WTC11 (cell line): Measurements from ENCODE around the gene OSBPL9. TPM values are rescaled to one million over a fixed set of nuclear protein-coding genes. Genes with fewer than 3 reads are reported as not detected.

Source experiments
- ATAC-seq: fragments of 200-7000 bp; cut with Tn5 transposase; 2 replicates; pipeline ENCODE4 v1.10.0; 2021; ENCODE audit warnings: mild to moderate bottlenecking, moderate library complexity
- CTCF ChIA-PET: fragments of 300-600 bp; sonication (Branson Sonifier 250); formaldehyde crosslinking; loops from one replicate; lab custom pipeline; 2021; ENCODE audit warnings: antibody characterized with exemption; lab: Charles Lee
- POLR2A ChIA-PET: fragments of 350-600 bp; sonication (Branson Sonifier 250); formaldehyde crosslinking; loops from one replicate; lab custom pipeline; 2021; ENCODE audit warnings: antibody characterized with exemption; lab: Charles Lee
- DNase-seq: peaks from one replicate; pipeline ENCODE4 v3.0.0; 2021; ENCODE audit warnings: low spot score
- H3K27ac Mint-ChIP-seq: 2 replicates; pipeline ENCODE4 v1.8.0; 2021; ENCODE audit warnings: mixed read lengths
- H3K27me3 Mint-ChIP-seq: 2 replicates; pipeline ENCODE4 v1.8.0; 2021; ENCODE audit warnings: low read depth, mild to moderate bottlenecking, moderate library complexity, mixed read lengths
- H3K36me3 Mint-ChIP-seq: 2 replicates; pipeline ENCODE4 v1.8.0; 2021; ENCODE audit warnings: mixed read lengths
- H3K4me1 Mint-ChIP-seq: 2 replicates; pipeline ENCODE4 v1.8.0; 2022; ENCODE audit warnings: mixed read lengths
- H3K4me3 Mint-ChIP-seq: 2 replicates; pipeline ENCODE4 v1.8.0; 2021; ENCODE audit warnings: mild to moderate bottlenecking, moderate library complexity, mixed read lengths
- H3K9me3 Mint-ChIP-seq: 2 replicates; pipeline ENCODE4 v1.8.0; 2021; ENCODE audit warnings: mixed read lengths
- AFF4 ChIP-seq: sonication (generic); formaldehyde crosslinking; IDR thresholded peaks from 2 replicates; pipeline ENCODE4 v1.8.1; 2023; ENCODE audit warnings: mild to moderate bottlenecking, missing genetic modification reagents, borderline replicate concordance
- CREM ChIP-seq: sonication (generic); formaldehyde crosslinking; IDR thresholded peaks from 2 replicates; pipeline ENCODE4 v1.8.1; 2022; ENCODE audit warnings: mild to moderate bottlenecking, missing genetic modification reagents, moderate library complexity
- ELF4 ChIP-seq: sonication (generic); formaldehyde crosslinking; IDR thresholded peaks from 2 replicates; pipeline ENCODE4 v1.8.1; 2022; ENCODE audit warnings: low read depth, mild to moderate bottlenecking, moderate library complexity, missing genetic modification reagents
- FOXP1 ChIP-seq: sonication (generic); formaldehyde crosslinking; IDR thresholded peaks from 2 replicates; pipeline ENCODE4 v1.8.0; 2022; ENCODE audit warnings: missing genetic modification reagents, mild to moderate bottlenecking, moderate library complexity, borderline replicate concordance
- HMGA2 ChIP-seq: fragments of 250-450 bp; sonication (Bioruptor Pico); IDR thresholded peaks from 2 replicates; pipeline ENCODE4 v1.4.0; 2021; ENCODE audit warnings: mild to moderate bottlenecking, moderate library complexity
- OVOL2 ChIP-seq: fragments of 250-450 bp; sonication (Bioruptor Pico); IDR thresholded peaks from 2 replicates; pipeline ENCODE4 v1.9.0; 2021; ENCODE audit warnings: mild to moderate bottlenecking, borderline replicate concordance
- SOX15 ChIP-seq: fragments of 250-450 bp; sonication (Bioruptor Pico); IDR thresholded peaks from 2 replicates; pipeline ENCODE4 v1.9.0; 2021; ENCODE audit warnings: mild to moderate bottlenecking
- STAT6 ChIP-seq: sonication (generic); formaldehyde crosslinking; conservative IDR thresholded peaks from 2 replicates; pipeline ENCODE4 v1.8.1; 2023; ENCODE audit warnings: mild to moderate bottlenecking, low read depth, missing genetic modification reagents, moderate library complexity
- TCF7 ChIP-seq: sonication (generic); formaldehyde crosslinking; IDR thresholded peaks from 2 replicates; pipeline ENCODE4 v1.8.0; 2022; ENCODE audit warnings: mild to moderate bottlenecking, low read depth, missing genetic modification reagents, moderate library complexity
- TEAD1 ChIP-seq: sonication (generic); formaldehyde crosslinking; IDR thresholded peaks from 2 replicates; pipeline ENCODE4 v1.8.0; 2022; ENCODE audit warnings: mild to moderate bottlenecking, missing genetic modification reagents
- TEAD4 ChIP-seq: sonication (generic); formaldehyde crosslinking; IDR thresholded peaks from 2 replicates; pipeline ENCODE4 v1.8.0; 2022; ENCODE audit warnings: mild to moderate bottlenecking, missing genetic modification reagents
- USF1 ChIP-seq: sonication (generic); formaldehyde crosslinking; IDR thresholded peaks from 2 replicates; pipeline ENCODE4 v1.8.0; 2022; ENCODE audit warnings: mild to moderate bottlenecking, missing genetic modification reagents
- ZNF121 ChIP-seq: sonication (generic); formaldehyde crosslinking; IDR thresholded peaks from 2 replicates; pipeline ENCODE4 v1.8.0; 2023; ENCODE audit warnings: missing genetic modification reagents
- ZNF138 ChIP-seq: sonication (generic); formaldehyde crosslinking; conservative IDR thresholded peaks from 2 replicates; pipeline ENCODE4 v1.8.1; 2022; ENCODE audit warnings: mild to moderate bottlenecking, moderate library complexity, missing genetic modification reagents
- ZNF232 ChIP-seq: sonication (generic); formaldehyde crosslinking; IDR thresholded peaks from 2 replicates; pipeline ENCODE4 v1.8.0; 2022; ENCODE audit warnings: mild to moderate bottlenecking, missing genetic modification reagents
- ZNF317 ChIP-seq: sonication (generic); formaldehyde crosslinking; IDR thresholded peaks from 2 replicates; pipeline ENCODE4 v1.8.1; 2023; ENCODE audit warnings: low read depth, mild to moderate bottlenecking, moderate library complexity, missing genetic modification reagents, borderline replicate concordance
- ZNF425 ChIP-seq: fragments of 250-450 bp; sonication (Bioruptor Pico); conservative IDR thresholded peaks from 2 replicates; pipeline ENCODE4 v1.9.0; 2021; ENCODE audit warnings: mild to moderate bottlenecking
- ZNF512 ChIP-seq: sonication (generic); formaldehyde crosslinking; IDR thresholded peaks from 2 replicates; pipeline ENCODE4 v1.8.1; 2022; ENCODE audit warnings: missing genetic modification reagents, borderline replicate concordance
- total RNA-seq: library from RNA; stranded (reverse); gene quantifications from 3 replicates; pipeline ENCODE4 v1.2.3, GENCODE V29; 2021

OSBPL9 gene
- total RNA-seq, 1 experiment from 2014 or later, result 55.6 TPM

- Mint-ChIP-seq H3K9me3 (no peaks in the 10 kb centered on the region), H3K27me3 (no peaks in the 10 kb centered on the region; the same call in 1 of the 2 replicates), H3K36me3 (no peaks in the 10 kb centered on the region), H3K4me1 (peaks cover 13% of the 10 kb centered on the region), H3K27ac (no peak overlapping the region), H3K4me3 (no peak overlapping the region)
- DNase-seq, result no peak
- CTCF ChIA-PET, result no interaction called here
- ATAC-seq, result no peak
- POLR2A ChIA-PET, result interaction anchor here (0.5 kb wide), 1 partner anchor 346 kb away, joined by 3 read pairs; no protein-coding TSS in a partner anchor
- no peak for TF ChIP-seq AFF4 (CRISPR knock-in tag)
- TF ChIP-seq TCF7 (CRISPR knock-in tag), result no peak
- TF ChIP-seq SOX15 (CRISPR knock-in tag), result no peak
- no peak for TF ChIP-seq TEAD4 (CRISPR knock-in tag)
- TF ChIP-seq ZNF121 (CRISPR knock-in tag), result no peak
- TF ChIP-seq ZNF138 (CRISPR knock-in tag), result no peak
- no peak for TF ChIP-seq ZNF512
- TF ChIP-seq FOXP1 (CRISPR knock-in tag), result no peak
- no peak for TF ChIP-seq ZNF317 (CRISPR knock-in tag)
- TF ChIP-seq ELF4 (CRISPR knock-in tag), result no peak
- no peak for TF ChIP-seq ZNF232
- TF ChIP-seq ZNF425 (CRISPR knock-in tag), result no peak
- TF ChIP-seq CREM, result no peak
- no peak for TF ChIP-seq TEAD1
These were observed 49.6 kb downstream of the OSBPL9 start for GRCh38 chr1:51666478-51666877.

GRCh38 chr1:51667561-51667960 lies 50.7 kb downstream of the OSBPL9 start:
- ChIA-PET POLR2A (no interaction called here), CTCF (no interaction called here)
- DNase-seq, result no peak
- Mint-ChIP-seq H3K4me3 (no peak overlapping the region), H3K27me3 (no peaks in the 10 kb centered on the region; the same call in 1 of the 2 replicates), H3K27ac (no peak overlapping the region), H3K36me3 (no peaks in the 10 kb centered on the region), H3K4me1 (peaks cover 5% of the 10 kb centered on the region), H3K9me3 (no peaks in the 10 kb centered on the region)
- ATAC-seq, result no peak
- TF ChIP-seq STAT6, result no peak
- no peak for TF ChIP-seq OVOL2 (CRISPR knock-in tag)
- TF ChIP-seq HMGA2 (CRISPR knock-in tag), result no peak
- TF ChIP-seq ZNF425 (CRISPR knock-in tag), result no peak
- TF ChIP-seq USF1 (CRISPR knock-in tag), result no peak
- no peak for TF ChIP-seq AFF4 (CRISPR knock-in tag)
